Measurements from ENCODE around the gene IL22RA1. TPM values are rescaled to one million over a fixed set of nuclear protein-coding genes. Genes with fewer than 3 reads are reported as not detected.

The IL22RA1 gene
- total and polyA plus RNA-seq, 2 of the 8 experiments (the other 6 are each of a cell fraction or from before 2014, with no cell fraction given) = 0.17 to 0.32 TPM

DNA sequence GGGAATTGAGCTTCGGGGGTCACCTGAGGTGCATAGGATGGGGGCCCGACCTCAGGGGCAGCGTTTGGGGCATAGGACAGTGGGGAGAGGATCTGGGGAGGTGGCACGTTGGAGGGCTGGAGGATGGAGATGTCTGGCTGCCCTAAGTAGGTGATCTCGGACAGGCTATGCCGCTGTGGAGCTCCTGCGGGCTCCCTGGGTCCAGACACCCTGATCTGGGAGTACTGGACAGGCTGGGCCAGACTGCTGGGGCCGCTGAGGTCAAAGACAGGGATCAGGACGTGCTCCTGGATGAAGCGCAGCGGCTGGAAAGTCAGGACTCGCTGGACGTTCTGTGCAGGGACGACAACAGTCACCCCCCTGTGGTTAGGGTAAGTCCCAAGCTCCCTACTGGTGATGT lies 21.5 kb downstream of the IL22RA1 start:
- Histone ChIP-seq H3K27ac (ENCODE audit: low read depth, low read length) (no peak overlapping the region), H3K9ac (replicated peaks in 1 of 4; ENCODE audit: extremely low read depth in 1 of 4, low read depth in 3 of 4, low read length in 3 of 4) (no peak overlapping the region), H4K5ac (ENCODE audit: insufficient read length, low read depth, low read length) (no peak overlapping the region), H3K79me2 (ENCODE audit: control insufficient read depth in 1 of 2, insufficient read depth in 2 of 2, low read length in 2 of 2) (no peaks in the 10 kb centered on the region), H3K4me2 (ENCODE audit: insufficient read depth in 1 of 2, low read depth in 2 of 2, low read length in 2 of 2) (no peak overlapping the region), H3K23ac (ENCODE audit: insufficient read length) (no peak overlapping the region), H3K56ac (replicated peaks; ENCODE audit: insufficient read length, low read depth, low read length) (no peak overlapping the region), H2BK20ac (ENCODE audit: low read length) (no peak overlapping the region), H3K79me1 (ENCODE audit: low read depth, low read length) (no peaks in the 10 kb centered on the region), H3K23me2 (ENCODE audit: low read depth, low read length) (no peaks in the 10 kb centered on the region), H2BK15ac (ENCODE audit: low read length) (no peak overlapping the region), H4K91ac (replicated peaks; ENCODE audit: insufficient read length, low read length) (no peak overlapping the region), H2BK120ac (replicated peaks; ENCODE audit: low read depth, low read length) (no peak overlapping the region), H3K4me1 (replicated peaks in 1 of 4; ENCODE audit: control insufficient read depth in 3 of 4, insufficient read depth in 4 of 4, low read length in 3 of 4) (peaks cover 0 to 2% (median 0%) of the 10 kb centered on the region in 4 experiments; a peak in 4 of 7 replicates), H4K8ac (ENCODE audit: extremely low read depth, insufficient read depth, low read length) (no peak overlapping the region; the same call in 1 of the 2 replicates), H2BK5ac (ENCODE audit: low read depth, low read length) (no peak overlapping the region), H2AK5ac (ENCODE audit: low read depth, low read length) (no peak overlapping the region), H2AFZ (ENCODE audit: low read length) (no peak overlapping the region), H3K4ac (replicated peaks; ENCODE audit: insufficient read length, low read depth, low read length) (no peak overlapping the region), H3K14ac (ENCODE audit: insufficient read length) (no peak overlapping the region), H3K27me3 (replicated peaks in 1 of 4; ENCODE audit: control insufficient read depth in 3 of 4, extremely low read depth in 1 of 4, insufficient read depth in 3 of 4, low read length in 3 of 4) (no peaks in the 10 kb centered on the region), H3K18ac (ENCODE audit: extremely low read depth, low read length) (no peak overlapping the region), H4K20me1 (replicated peaks in 1 of 2; ENCODE audit: control insufficient read depth in 1 of 2, insufficient read depth in 2 of 2, low read length in 2 of 2) (no peaks in the 10 kb centered on the region), H2BK12ac (ENCODE audit: low read depth, low read length) (no peak overlapping the region), H3K9me3 (ENCODE audit: insufficient read depth in 2 of 2, low read depth in 1 of 2, low read length in 1 of 2) (no peaks in the 10 kb centered on the region), H3K36me3 (ENCODE audit: control insufficient read depth in 2 of 4, insufficient read depth in 4 of 4, low read length in 3 of 4) (no peaks in the 10 kb centered on the region), H3K4me3 (ENCODE audit: extremely low read depth in 1 of 4, insufficient read depth in 2 of 4, low read depth in 3 of 4, low read length in 4 of 4) (no peak overlapping the region)
- TF ChIP-seq EGR1 (IDR thresholded peaks at IDR 0.05; ENCODE audit: borderline replicate concordance, low read depth, low read length) (no peak), GABPA (IDR thresholded peaks at IDR 0.05; ENCODE audit: borderline replicate concordance, insufficient read depth, low read length) (no peak), BACH1 (IDR thresholded peaks at IDR 0.05; ENCODE audit: low read length) (no peak), CEBPB (IDR thresholded peaks at IDR 0.05; ENCODE audit: low read depth, low read length) (no peak), CREB1 (IDR thresholded peaks at IDR 0.05) (no peak), RNF2 (IDR thresholded peaks at IDR 0.05; ENCODE audit: borderline replicate concordance, low read depth, low read length, missing control alignments, poor library complexity, severe bottlenecking) (no peak), ASH2L (IDR thresholded peaks at IDR 0.05; ENCODE audit: low read length) (no peak), POU5F1 (IDR thresholded peaks at IDR 0.05; ENCODE audit: low read depth, low read length) (no peak), RFX5 (IDR thresholded peaks at IDR 0.05; ENCODE audit: borderline replicate concordance, low read depth, low read length) (no peak)
- TF ChIP-seq, protein P1, sequence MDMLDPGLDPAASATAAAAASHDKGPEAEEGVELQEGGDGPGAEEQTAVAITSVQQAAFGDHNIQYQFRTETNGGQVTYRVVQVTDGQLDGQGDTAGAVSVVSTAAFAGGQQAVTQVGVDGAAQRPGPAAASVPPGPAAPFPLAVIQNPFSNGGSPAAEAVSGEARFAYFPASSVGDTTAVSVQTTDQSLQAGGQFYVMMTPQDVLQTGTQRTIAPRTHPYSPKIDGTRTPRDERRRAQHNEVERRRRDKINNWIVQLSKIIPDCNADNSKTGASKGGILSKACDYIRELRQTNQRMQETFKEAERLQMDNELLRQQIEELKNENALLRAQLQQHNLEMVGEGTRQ (IDR thresholded peaks at IDR 0.05; ENCODE audit: low read length) = no peak
- WGBS, 2 experiments (ENCODE audit: extremely low coverage in 1 of 2, insufficient coverage in 1 of 2, insufficient read length in 1 of 2, insufficient replicate concordance in 2 of 2, low coverage in 1 of 2, low lambda C conversion rate in 2 of 2, missing lambda C conversion rate in 1 of 2) = 84% methylated on average over 13 of the region's 14 CpGs; no CpG with 5 or more reads in 1 of the 2 experiments
- DNase-seq (ENCODE audit: low read depth in 1 of 2, low spot score in 2 of 2) (no peak), FAIRE-seq (no peak)
- POLR2A ChIA-PET (ENCODE audit: partially characterized antibody) = interaction anchor here (0.9 to 2.4 kb wide), 2 partner anchors 9 to 29 kb away, joined by 3 to 9 read pairs; partner anchors contain the start of gene MYOM3
- CTCF ChIA-PET (ENCODE audit: partially characterized antibody) = interaction anchor here (0.7 to 2.1 kb wide), 4 partner anchors 9 to 50 kb away, joined by 3 to 8 read pairs (median 4); no protein-coding TSS in a partner anchor
